ENCODE measurements around the gene KIAA0319L.

DNA sequence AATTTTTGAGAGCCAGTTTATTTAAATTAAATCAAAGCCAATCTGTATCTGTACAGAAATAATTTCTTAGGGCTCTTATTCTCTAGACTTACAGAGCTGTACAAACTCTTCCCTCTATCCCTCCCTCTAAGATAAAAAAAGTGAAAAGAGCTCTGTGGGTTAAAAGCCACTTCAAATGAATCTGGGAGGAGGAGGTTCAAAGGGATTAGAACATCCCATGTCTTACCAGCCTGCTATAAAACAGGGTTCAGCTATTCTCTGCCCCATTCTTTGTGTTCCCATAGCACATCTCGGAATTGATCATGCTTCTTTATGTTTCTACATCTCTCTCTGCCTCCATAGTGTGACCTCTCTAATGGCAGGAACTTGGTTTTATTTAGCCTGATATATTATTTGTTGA, 19.4 kb downstream of the KIAA0319L start:
- no peak for TF ChIP-seq POLR2A (IDR thresholded peaks at IDR 0.05)
- TF ChIP-seq, protein P1, sequence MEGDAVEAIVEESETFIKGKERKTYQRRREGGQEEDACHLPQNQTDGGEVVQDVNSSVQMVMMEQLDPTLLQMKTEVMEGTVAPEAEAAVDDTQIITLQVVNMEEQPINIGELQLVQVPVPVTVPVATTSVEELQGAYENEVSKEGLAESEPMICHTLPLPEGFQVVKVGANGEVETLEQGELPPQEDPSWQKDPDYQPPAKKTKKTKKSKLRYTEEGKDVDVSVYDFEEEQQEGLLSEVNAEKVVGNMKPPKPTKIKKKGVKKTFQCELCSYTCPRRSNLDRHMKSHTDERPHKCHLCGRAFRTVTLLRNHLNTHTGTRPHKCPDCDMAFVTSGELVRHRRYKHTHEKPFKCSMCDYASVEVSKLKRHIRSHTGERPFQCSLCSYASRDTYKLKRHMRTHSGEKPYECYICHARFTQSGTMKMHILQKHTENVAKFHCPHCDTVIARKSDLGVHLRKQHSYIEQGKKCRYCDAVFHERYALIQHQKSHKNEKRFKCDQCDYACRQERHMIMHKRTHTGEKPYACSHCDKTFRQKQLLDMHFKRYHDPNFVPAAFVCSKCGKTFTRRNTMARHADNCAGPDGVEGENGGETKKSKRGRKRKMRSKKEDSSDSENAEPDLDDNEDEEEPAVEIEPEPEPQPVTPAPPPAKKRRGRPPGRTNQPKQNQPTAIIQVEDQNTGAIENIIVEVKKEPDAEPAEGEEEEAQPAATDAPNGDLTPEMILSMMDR (IDR thresholded peaks at IDR 0.05): no peak

Data from sigmoid colon (tissue), 3 donors.